SIG-M5 treated with dmso at 0.1 percent for 504 hours (cell line): ENCODE results near the gene FNDC10.
A peak's percentile ranks its signal among the peaks of the same experiment; 100 is the strongest.
"Not testable (repeated sequence)": the region's sequence is repeated elsewhere in the genome, so short reads cannot be mapped to it uniquely, and the experiment has no call there.

ENCODE experiments used
- DNase-seq: peaks from one replicate; lab custom pipeline; 2025; ENCODE audit not compliant: unreplicated experiment; lab: John Stamatoyannopoulos, UW

FNDC10 gene

GRCh38 chr1:1567891-1568291 is 32.0 kb downstream of the FNDC10 start:
- DNase-seq, result no peak

GRCh38 chr1:1567152-1567875 is 32.6 kb downstream of the FNDC10 start:
- no peak for DNase-seq

GRCh38 chr1:1565340-1565739 is 34.6 kb downstream of the FNDC10 start:
- no peak for DNase-seq

GRCh38 chr1:1564268-1564667 is 35.7 kb downstream of the FNDC10 start:
- no peak for DNase-seq

- DNase-seq, result no peak
Measured at GRCh38 chr1:1563688-1564087, 36.2 kb downstream of the FNDC10 start.

GRCh38 chr1:1562556-1563195 is 37.3 kb downstream of the FNDC10 start:
- DNase-seq, result no peak

GRCh38 chr1:1561801-1562470 is 38.0 kb downstream of the FNDC10 start:
- no peak for DNase-seq

- DNase-seq, result no peak
Measured at GRCh38 chr1:1560178-1560577, 39.8 kb downstream of the FNDC10 start.

- DNase-seq, result no peak
Measured at GRCh38 chr1:1559066-1559465, 40.9 kb downstream of the FNDC10 start.

- no peak for DNase-seq
Measured at GRCh38 chr1:1558591-1558990, 41.3 kb downstream of the FNDC10 start.

- DNase-seq, result not testable (repeated sequence)
Measured at GRCh38 chr1:1557688-1558087, 42.2 kb downstream of the FNDC10 start.

- not testable (repeated sequence) for DNase-seq
Measured at GRCh38 chr1:1556961-1557360, 43.0 kb downstream of the FNDC10 start.

- no peak for DNase-seq
Measured at GRCh38 chr1:1556505-1556904, 43.4 kb downstream of the FNDC10 start.

GRCh38 chr1:1554926-1555915 is 44.7 kb downstream of the FNDC10 start:
- peak; percentile 36 for DNase-seq

GRCh38 chr1:1554550-1554925 is 45.4 kb downstream of the FNDC10 start:
- DNase-seq, result no peak

GRCh38 chr1:1553821-1554494 is 46.0 kb downstream of the FNDC10 start:
- no peak for DNase-seq

GRCh38 chr1:1552263-1552639 is 47.7 kb downstream of the FNDC10 start:
- no peak for DNase-seq

- DNase-seq, result no peak
Measured at GRCh38 chr1:1551524-1552262, 48.2 kb downstream of the FNDC10 start.

- no peak for DNase-seq
Measured at GRCh38 chr1:1550591-1551432, 49.1 kb downstream of the FNDC10 start.
